CD4-positive, alpha-beta T cell (primary cell): ENCODE data around the gene GPR42. TPM values are rescaled to one million over a fixed set of nuclear protein-coding genes. Genes with fewer than 3 reads are reported as not detected.
"Not testable (repeated sequence)": the region's sequence is repeated elsewhere in the genome, so short reads cannot be mapped to it uniquely, and the experiment has no call there.

ENCODE experiments used
- ATAC-seq: fragments of 200-7000 bp; cut with Tn5 transposase; one replicate; pipeline ENCODE4 v1.10.0; 2022; ENCODE audit warnings: mild to moderate bottlenecking; ENCODE audit not compliant: poor library complexity
- CTCF ChIA-PET: fragments of 350-600 bp; sonication (Branson Sonifier 250); formaldehyde crosslinking; loops from one replicate; lab custom pipeline; 2021; ENCODE audit warnings: antibody characterized with exemption, inconsistent platforms; lab: Charles Lee
- POLR2A ChIA-PET: fragments of 350-600 bp; sonication (Branson Sonifier 250); formaldehyde crosslinking; loops from one replicate; lab custom pipeline; 2021; ENCODE audit warnings: antibody characterized with exemption, inconsistent platforms; lab: Charles Lee
- DNase-seq, 14 experiments: peaks; one replicate each; pipeline ENCODE4 v3.0.0-alpha.2; 2013 to 2020; ENCODE audit warnings: mixed read lengths in 2 of 14
- H3K27ac ChIP-seq, 2 donors: one replicate each; pipeline versions ENCODE4 v1.5.1 to v1.7.0; 2013; ENCODE audit warnings: low read length in 2 of 2, low read depth in 1 of 2, mild to moderate bottlenecking in 1 of 2
- H3K27me3 ChIP-seq, 2 experiments: 1 replicate in 1 of 2; 2 replicates in 1 of 2; pipeline versions ENCODE4 v1.6.1 to v1.7.0; 2013; ENCODE audit warnings: low read length in 2 of 2, control low read depth in 1 of 2, mild to moderate bottlenecking in 1 of 2, moderate library complexity in 1 of 2; ENCODE audit not compliant: insufficient read depth in 2 of 2, control insufficient read depth in 1 of 2
- H3K36me3 ChIP-seq: one replicate; pipeline ENCODE4 v1.6.1; 2013; ENCODE audit warnings: low read length, control low read depth; ENCODE audit not compliant: insufficient read depth
- H3K4me1 ChIP-seq: one replicate; pipeline ENCODE4 v1.6.1; 2013; ENCODE audit warnings: low read length, control low read depth; ENCODE audit not compliant: insufficient read depth
- H3K4me3 ChIP-seq: one replicate; pipeline ENCODE4 v1.5.1; 2013; ENCODE audit warnings: mild to moderate bottlenecking, low read length, moderate library complexity
- H3K9me3 ChIP-seq, 2 experiments: 1 replicate in 1 of 2; 2 replicates in 1 of 2; pipeline versions ENCODE4 v1.6.1 to v1.7.0; 2013; ENCODE audit warnings: low read length in 2 of 2, mild to moderate bottlenecking in 2 of 2, control low read depth in 1 of 2, moderate library complexity in 1 of 2; ENCODE audit not compliant: control insufficient read depth in 1 of 2, insufficient read depth in 1 of 2
- H3K27ac Mint-ChIP-seq: one replicate; pipeline ENCODE4 v1.8.0; 2020; ENCODE audit warnings: mixed read lengths
- H3K27me3 Mint-ChIP-seq: one replicate; pipeline ENCODE4 v1.8.0; 2021; ENCODE audit warnings: mixed read lengths
- H3K36me3 Mint-ChIP-seq: one replicate; pipeline ENCODE4 v1.8.0; 2021; ENCODE audit warnings: low read depth, mixed read lengths
- H3K4me1 Mint-ChIP-seq: one replicate; pipeline ENCODE4 v1.8.0; 2021; ENCODE audit warnings: low read depth, mixed read lengths
- H3K4me3 Mint-ChIP-seq: one replicate; pipeline ENCODE4 v1.8.0; 2020; ENCODE audit warnings: mild to moderate bottlenecking, mixed read lengths
- H3K9me3 Mint-ChIP-seq: one replicate; pipeline ENCODE4 v1.8.0; 2020; ENCODE audit warnings: mixed read lengths
- CTCF ChIP-seq: fragments of 200-600 bp; IDR thresholded peaks from one replicate; pipeline ENCODE4 v1.8.0; 2022; ENCODE audit warnings: antibody characterized with exemption, mild to moderate bottlenecking
- intact Hi-C, 2 experiments: fragments of 100-400 bp; cut with DNase I in 1 of 2; cut with micrococcal nuclease in 1 of 2; formaldehyde crosslinking; loops; one replicate each; pipeline versions ENCODE4 v1.15.1 to v1.9.0; 2023 to 2025; cut with DNase I, micrococcal nuclease
- total RNA-seq, 174 experiments: library from RNA in 2 of 174; stranded (reverse) in 2 of 174; gene quantifications; one replicate each; pipeline ENCODE4 v1.2.3 and lab custom pipeline; 2021 to 2026

The GPR42 gene
- total RNA-seq, 2 experiments from 2014 or later, result 0.14 TPM; not detected in 1

- H3K4me3 Mint-ChIP-seq, result no peak overlapping the region
Measured at GRCh38 chr19:35354898-35355297, 16.0 kb upstream of the GPR42 start.

GRCh38 chr19:35355791-35356460, 14.9 kb upstream of the GPR42 start:
- CTCF ChIA-PET, result no interaction called here
- Mint-ChIP-seq H3K4me1 (peaks cover 15% of the 10 kb centered on the region), H3K27ac (no peak overlapping the region), H3K27me3 (peaks cover 10% of the 10 kb centered on the region), H3K9me3 (no peaks in the 10 kb centered on the region), H3K36me3 (no peaks in the 10 kb centered on the region), H3K4me3 (no peak overlapping the region)
- POLR2A ChIA-PET, result interaction anchor here (2.5 kb wide), 1 partner anchor 107 kb away, joined by 13 read pairs; no protein-coding TSS in a partner anchor
- TF ChIP-seq CTCF, result no peak
- Histone ChIP-seq H3K4me1 (peaks cover 13% of the 10 kb centered on the region), H3K27me3 (no peaks in the 10 kb centered on the region), H3K27ac (no peak overlapping the region), H3K4me3 (no peak overlapping the region), H3K9me3 (peaks cover 0 to 3% of the 10 kb centered on the region in 2 experiments), H3K36me3 (no peaks in the 10 kb centered on the region)
- intact Hi-C loops, result no loop called here
- DNase-seq, result no peak
- ATAC-seq, result no peak

More at GRCh38 chr19:35354898-35355297, 16.0 kb upstream of the GPR42 start:
- peaks cover 0 to 3% of the 10 kb centered on the region in 2 experiments for H3K9me3 ChIP-seq
- H3K36me3 ChIP-seq, result no peaks in the 10 kb centered on the region
- no peaks in the 10 kb centered on the region for H3K36me3 Mint-ChIP-seq
- H3K4me1 ChIP-seq, result peaks cover 13% of the 10 kb centered on the region
- ChIA-PET CTCF (no interaction called here), POLR2A (no interaction called here)
- no peaks in the 10 kb centered on the region for H3K27me3 ChIP-seq
- H3K27ac Mint-ChIP-seq, result no peak overlapping the region
- intact Hi-C loops, result loop anchor here in 1 of 2 experiments (5.0 kb wide), 1 partner anchor 237 kb away; no protein-coding TSS in a partner anchor
- H3K9me3 Mint-ChIP-seq, result no peaks in the 10 kb centered on the region
- no peak for TF ChIP-seq CTCF
- ATAC-seq, result no peak
- no peak overlapping the region for H3K27ac ChIP-seq
- H3K27me3 Mint-ChIP-seq, result peaks cover 10% of the 10 kb centered on the region
- peaks cover 15% of the 10 kb centered on the region for H3K4me1 Mint-ChIP-seq
- H3K4me3 ChIP-seq, result no peak overlapping the region
- peak in 1 of 14 experiments; percentile 22 for DNase-seq

GRCh38 chr19:35357867-35358573, 12.8 kb upstream of the GPR42 start, which contains the start of gene FFAR3:
TSS of gene FFAR3 (plus strand) at chr19:35358460. CDS start at chr19:35358891, 431 bp downstream.
- Mint-ChIP-seq H3K9me3 (no peaks in the 10 kb centered on the region), H3K27me3 (peaks cover 5% of the 10 kb centered on the region), H3K4me3 (no peak within 1 kb of the TSS), H3K36me3 (no peaks in the 10 kb centered on the region), H3K27ac (no peak within 1 kb of the TSS), H3K4me1 (peaks cover 9% of the 10 kb centered on the region)
- TF ChIP-seq CTCF, result no peak
- peak; percentile 43 for ATAC-seq
- peak in 5 of 14 experiments; percentile 18 to 60 (median 30) for DNase-seq
- Histone ChIP-seq H3K27ac (no peak within 1 kb of the TSS), H3K36me3 (no peaks in the 10 kb centered on the region), H3K27me3 (no peaks in the 10 kb centered on the region), H3K9me3 (no peaks in the 10 kb centered on the region), H3K4me1 (peaks cover 7% of the 10 kb centered on the region), H3K4me3 (no peak within 1 kb of the TSS)
- CTCF ChIA-PET, result no interaction called here
- POLR2A ChIA-PET, result interaction anchor here (1.1 to 2.5 kb wide), 2 partner anchors 105 to 137 kb away, joined by 3 to 13 read pairs; no protein-coding TSS in a partner anchor
- intact Hi-C loops, result no loop called here

GRCh38 chr19:35358834-35359233, 12.0 kb upstream of the GPR42 start:
- H3K27me3 Mint-ChIP-seq, H3K9me3 Mint-ChIP-seq, H3K9me3 ChIP-seq, H3K27ac ChIP-seq, H3K4me3 ChIP-seq, intact Hi-C loops, ATAC-seq, H3K27me3 ChIP-seq, H3K36me3 ChIP-seq, H3K36me3 Mint-ChIP-seq, H3K27ac Mint-ChIP-seq, CTCF ChIA-PET, DNase-seq, H3K4me1 ChIP-seq, POLR2A ChIA-PET, H3K4me3 Mint-ChIP-seq, H3K4me1 Mint-ChIP-seq: not testable (repeated sequence)

- H3K4me1 ChIP-seq, intact Hi-C loops, H3K36me3 ChIP-seq, H3K4me3 ChIP-seq, H3K27me3 Mint-ChIP-seq, H3K27ac ChIP-seq, H3K9me3 Mint-ChIP-seq, H3K27ac Mint-ChIP-seq, H3K9me3 ChIP-seq, H3K36me3 Mint-ChIP-seq, H3K27me3 ChIP-seq, CTCF ChIA-PET, POLR2A ChIA-PET, ATAC-seq, H3K4me1 Mint-ChIP-seq, H3K4me3 Mint-ChIP-seq: not testable (repeated sequence)
- peak in 1 of 14 experiments; percentile 30 for DNase-seq
Measured at GRCh38 chr19:35359395-35359794, 11.5 kb upstream of the GPR42 start.
